NK-92 (cell line): ENCODE results near the gene CDHR4.
"Not testable (repeated sequence)": the region's sequence is repeated elsewhere in the genome, so short reads cannot be mapped to it uniquely, and the experiment has no call there.

Source experiments
- DNase-seq: peaks from one replicate; lab custom pipeline; 2025; ENCODE audit not compliant: unreplicated experiment; lab: John Stamatoyannopoulos, UW

The CDHR4 gene

DNA sequence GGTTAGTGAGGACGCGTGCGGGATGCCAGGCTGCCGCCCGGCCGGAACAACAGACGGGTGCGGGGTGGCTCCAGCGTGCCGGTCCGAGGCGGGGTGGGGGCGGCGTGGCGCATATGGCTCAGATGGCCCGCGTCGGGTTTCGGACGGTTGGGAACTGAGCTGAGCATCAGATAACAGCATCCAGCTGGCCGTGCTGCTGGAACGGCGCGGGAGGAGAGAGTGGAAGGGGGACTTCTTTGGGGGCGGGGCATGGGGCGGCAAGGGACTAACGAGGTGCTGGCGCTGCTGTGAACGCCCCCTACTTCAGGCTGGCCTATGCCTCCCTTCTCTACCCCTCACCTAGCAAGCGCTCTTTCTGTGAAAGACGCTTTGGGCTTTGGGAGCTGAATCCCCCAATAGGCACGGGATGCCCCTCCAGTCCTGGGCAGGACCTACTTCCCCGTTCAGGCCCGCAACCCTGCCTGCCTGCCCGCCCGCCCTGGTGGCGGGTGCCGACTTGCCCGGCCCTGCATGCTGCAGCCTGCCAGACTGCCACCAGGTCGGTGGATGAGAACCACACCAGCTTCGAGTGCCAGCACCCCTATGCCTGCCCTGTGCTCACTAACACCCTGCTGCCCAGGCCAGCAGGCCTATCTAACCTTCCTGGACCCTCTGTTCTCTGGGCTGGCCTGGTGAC is 3.9 kb upstream of the CDHR4 start:
- no peak for DNase-seq

DNA sequence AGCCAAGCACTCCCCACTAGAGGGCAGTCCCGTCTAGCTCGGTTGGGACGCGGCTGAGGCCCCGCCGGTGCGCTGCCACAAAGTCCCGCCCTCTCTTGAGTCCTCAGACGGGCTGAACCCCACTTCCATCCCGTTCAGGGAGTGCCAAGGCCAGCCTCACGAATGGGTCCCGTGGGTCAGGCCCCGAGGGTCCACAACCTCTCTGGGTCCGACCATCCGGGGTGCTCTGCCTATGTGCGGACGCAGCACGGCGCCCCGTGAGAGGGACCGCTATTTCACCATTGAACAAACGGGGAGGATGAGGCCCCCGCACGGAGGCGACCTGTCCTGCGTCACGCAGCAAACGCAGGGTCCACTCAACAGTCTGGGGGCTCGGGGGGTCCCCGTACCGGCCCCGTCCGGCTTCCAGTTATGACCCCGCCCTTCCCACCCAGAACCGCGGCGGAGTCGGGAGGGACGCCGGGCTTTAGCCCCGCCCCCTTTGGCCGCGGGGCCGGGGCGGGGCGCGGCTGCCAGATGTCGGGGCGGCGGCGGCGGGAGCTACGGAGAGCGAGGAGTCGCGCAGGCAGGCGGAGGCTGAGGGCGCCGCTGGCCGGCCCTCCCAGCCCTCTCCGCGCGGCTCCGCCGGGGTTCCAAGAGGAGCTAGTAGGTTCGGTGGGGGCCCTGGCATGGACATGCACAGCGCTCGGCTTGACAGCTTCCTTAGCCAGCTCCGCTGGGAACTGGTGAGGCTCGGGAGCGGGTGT is 3.2 kb upstream of the CDHR4 start, which contains the start of gene INKA1:
TSS of gene INKA1 (plus strand) at position 543 of the 746 bp plus-strand sequence. CDS start at position 675, 132 bp downstream.
- DNase-seq = peak; percentile 5

- DNase-seq = no peak
Measured at GRCh38 chr3:49801160-49801559, 1.5 kb upstream of the CDHR4 start.

GRCh38 chr3:49799105-49799504 is 568 bp downstream of the CDHR4 start:
- no peak for DNase-seq

DNA sequence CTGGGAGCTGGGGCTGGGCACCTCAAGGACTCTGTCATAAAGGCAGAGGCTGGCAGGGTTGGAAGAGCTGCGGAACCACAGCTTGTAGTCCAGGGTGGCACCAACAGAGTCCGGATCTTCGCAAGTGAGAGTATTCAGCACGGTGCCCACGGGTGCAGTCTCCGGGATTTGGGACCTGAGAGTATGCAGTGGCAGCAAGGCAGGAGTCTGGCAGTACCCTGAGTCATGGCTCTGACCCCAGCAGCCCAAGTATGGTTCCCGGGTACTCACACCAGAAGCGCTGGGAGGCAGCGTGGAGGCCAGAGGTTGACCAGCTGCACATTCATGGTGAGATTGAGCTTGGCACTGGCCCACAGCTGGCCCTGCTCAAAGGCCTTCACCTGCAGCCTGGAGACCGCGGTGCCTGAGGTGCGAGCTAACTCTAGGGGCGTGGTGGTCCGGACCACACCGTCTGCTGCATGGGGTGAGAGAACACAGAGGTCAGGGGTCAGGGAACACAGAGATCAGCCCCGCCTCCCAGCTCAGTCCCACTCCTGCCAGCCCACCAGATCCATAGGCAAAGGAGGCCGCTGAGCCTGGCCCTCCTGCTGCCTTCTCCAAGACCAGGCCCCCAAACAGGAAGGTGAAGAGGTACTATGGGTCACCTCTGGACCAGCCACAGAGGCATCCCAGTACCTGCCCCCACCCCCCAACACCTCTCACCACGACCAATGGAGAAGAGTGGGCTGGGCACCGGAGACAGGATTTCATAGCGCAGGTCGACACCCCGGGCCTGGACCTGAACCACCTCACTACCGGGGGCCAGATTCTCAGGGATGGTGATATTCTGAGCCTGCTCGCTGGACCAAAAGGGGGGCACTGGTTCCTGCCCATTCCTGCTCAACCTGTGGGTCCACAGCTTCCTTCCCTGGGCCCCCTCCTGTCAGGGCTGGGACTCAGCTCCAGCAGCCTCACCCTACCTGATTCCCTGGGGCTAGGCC is 4.5 kb downstream of the CDHR4 start:
- no peak for DNase-seq

- DNase-seq = no peak
Measured at GRCh38 chr3:49794431-49794830, 5.2 kb downstream of the CDHR4 start.

DNA sequence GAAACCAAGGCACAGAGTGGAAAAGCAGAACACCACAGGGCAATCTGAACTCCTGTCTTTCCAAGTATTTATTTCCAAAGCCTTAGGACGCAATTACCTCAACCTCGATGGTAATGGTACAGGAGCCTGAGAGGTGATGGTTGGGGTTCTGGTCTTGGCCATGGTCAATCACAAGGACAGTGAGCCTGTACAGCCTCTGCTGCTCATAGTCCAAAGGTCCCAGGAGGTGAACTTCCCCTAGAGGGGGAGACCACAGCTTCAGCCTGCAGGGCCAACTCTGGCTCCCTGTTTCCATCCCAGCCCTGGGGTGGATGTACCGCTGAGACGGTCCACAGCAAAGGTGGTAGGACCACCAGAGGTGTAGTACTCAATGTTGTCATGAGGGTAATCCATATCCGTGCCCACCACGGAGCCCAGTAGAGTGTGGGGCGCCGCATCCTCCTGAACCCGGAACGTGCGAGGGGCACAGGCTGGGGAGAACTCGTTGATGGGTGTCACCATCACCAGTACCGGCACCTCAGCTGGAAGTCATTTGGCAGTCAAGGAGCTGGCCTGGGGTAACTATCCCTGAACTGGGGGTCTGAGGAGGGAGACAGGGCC is 6.1 kb downstream of the CDHR4 start:
- no peak for DNase-seq

- no peak for DNase-seq
Measured at GRCh38 chr3:49792371-49793150, 7.1 kb downstream of the CDHR4 start.

DNA sequence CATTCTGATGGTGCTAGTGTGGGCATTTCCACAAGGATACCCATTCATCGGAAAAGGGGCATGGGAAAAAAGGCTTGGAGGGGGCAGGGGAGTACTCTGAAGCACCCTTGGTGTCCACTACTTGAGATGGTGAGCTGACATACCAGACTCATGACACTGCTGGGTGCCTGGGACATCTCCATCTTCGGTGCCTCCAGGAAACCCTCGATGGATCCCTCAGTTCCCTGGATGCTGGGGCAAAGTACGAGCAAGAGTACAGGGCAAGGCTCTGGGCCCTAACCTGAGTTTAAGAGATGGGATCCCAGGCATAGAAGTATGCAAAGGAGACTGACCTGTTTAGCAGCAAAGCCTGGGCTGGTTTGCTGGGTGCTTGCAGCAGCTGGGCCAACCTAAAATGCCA is 8.1 kb downstream of the CDHR4 start:
- no peak for DNase-seq

- no peak for DNase-seq
Measured at GRCh38 chr3:49790626-49791411, 8.9 kb downstream of the CDHR4 start.

DNA sequence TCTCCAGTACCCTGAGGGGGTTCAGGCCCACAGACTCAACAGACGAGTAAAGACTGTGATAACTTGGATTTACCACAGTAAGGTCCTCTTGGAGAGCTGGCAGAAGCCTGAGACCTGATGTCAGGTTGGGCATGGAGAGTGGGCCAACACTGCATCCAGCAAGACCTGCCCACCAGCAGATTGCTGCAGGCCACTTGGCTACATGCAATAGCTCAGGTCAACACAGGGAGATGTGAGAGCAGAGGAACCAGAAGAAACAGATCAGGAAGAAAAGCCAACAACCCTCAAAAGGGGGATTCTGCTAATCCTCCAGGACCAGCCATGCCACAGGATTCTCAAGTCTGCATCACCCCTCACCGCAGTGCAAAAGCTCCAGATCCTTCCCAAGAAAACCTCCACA is 11.6 kb downstream of the CDHR4 start:
- DNase-seq = no peak

DNA sequence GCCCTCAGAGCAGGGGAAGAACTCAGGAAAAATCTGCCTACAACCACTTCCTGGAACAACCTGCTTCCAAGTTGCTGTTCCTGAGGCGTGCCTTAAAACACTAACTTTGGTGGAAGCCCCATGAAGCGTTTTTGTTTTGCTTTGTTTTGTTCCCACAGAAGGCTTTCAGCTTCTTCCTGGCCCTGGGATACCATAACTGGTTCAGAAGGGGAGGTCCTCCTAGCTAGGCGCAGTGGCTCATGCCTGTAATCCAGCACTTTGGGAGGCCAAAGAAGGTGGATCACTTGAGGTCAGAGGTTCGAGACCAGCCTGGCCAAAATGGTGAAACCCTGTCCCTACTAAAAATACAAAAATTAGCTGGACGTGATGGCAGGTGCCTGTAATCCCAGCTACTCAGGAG is 12.1 kb downstream of the CDHR4 start:
- DNase-seq = no peak

DNA sequence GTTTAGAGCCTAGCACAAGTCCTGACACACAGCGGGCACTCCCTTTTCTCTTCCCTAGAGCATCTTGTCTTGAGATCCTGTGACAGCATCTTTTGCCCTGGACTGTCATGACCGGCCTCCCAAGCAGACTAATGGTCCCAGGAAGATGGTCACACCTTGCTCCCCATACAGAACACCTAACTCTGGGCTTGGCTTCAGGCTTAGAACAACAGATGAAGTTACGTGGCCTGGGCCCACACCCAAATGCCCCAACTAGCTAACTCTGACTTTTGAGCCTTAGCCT is 12.6 kb downstream of the CDHR4 start:
- DNase-seq = no peak

GRCh38 chr3:49786357-49787181 is 13.1 kb downstream of the CDHR4 start, which contains the start of gene IP6K1:
IP6K1 (minus strand) TSS chr3:49786542; CDS start chr3:49748040, 38,502 bp downstream.
- DNase-seq = peak; percentile 97

DNA sequence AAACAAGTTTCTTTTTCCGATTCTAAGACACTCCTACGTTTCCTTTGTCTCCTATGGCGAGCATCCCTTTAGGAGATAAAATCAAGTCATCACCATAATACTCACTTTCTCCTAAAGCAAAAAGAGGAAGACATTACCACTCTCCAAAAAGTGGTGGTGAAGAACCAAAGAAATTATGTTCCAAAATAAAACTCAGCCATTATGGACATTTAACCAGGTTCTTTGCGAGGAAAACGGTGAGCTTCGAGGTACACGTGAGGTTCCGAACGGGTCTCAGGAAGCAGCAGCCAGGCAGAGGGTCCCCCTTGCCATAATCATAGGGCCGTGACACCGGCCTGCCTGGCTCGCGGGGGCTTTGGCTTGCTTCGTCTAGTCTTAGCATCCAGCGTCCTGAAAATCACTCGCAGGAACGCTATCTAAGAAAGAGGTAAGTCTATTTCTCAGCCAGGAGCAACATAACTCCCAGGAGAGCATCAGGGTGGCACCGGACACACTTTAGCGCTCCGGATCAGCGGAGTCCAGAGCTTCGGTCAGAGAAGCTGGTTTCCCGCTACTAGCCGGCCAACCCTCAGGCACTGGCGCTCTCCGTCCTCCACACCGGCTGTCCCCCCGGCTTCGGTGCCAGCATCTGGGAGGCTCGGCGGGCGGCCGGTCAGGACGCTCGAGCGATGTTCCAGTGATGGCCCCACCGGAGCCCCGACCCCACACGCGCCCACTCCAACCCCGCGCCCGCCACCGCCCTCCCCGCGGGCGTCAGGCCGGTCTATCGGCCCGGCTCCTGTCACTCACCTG is 13.9 kb downstream of the CDHR4 start:
- DNase-seq = no peak

- DNase-seq = not testable (repeated sequence)
Measured at GRCh38 chr3:49782277-49782676, 17.4 kb downstream of the CDHR4 start.

- no peak for DNase-seq
Measured at GRCh38 chr3:49781415-49782199, 18.1 kb downstream of the CDHR4 start.
